Activated CD8-positive, alpha-beta memory T cell treated with anti-CD3 and anti-CD28 coated beads, Interleukin-2, amount 50 U/mL, for 24 hours (primary cell): ENCODE results near the gene NGEF.
"Not testable (repeated sequence)": the region's sequence is repeated elsewhere in the genome, so short reads cannot be mapped to it uniquely, and the experiment has no call there.

ENCODE experiments used
- DNase-seq: peaks from one replicate; pipeline ENCODE4 v3.0.0-alpha.2; 2020; ENCODE audit errors: extremely low read depth

Gene NGEF

GRCh38 chr2:233013027-233013461 lies at the start of gene NGEF:
NGEF (minus strand) TSS chr2:233013256; CDS start chr2:232974890, 38,366 bp downstream.
- no peak for DNase-seq

- no peak for DNase-seq
Observed at GRCh38 chr2:233062451-233062850, 49.4 kb upstream of the NGEF start.

GRCh38 chr2:233061591-233062450 lies 48.8 kb upstream of the NGEF start:
- DNase-seq, result no peak

- no peak for DNase-seq
Observed at GRCh38 chr2:233060980-233061590, 48.0 kb upstream of the NGEF start.

GRCh38 chr2:233060501-233060979 lies 47.5 kb upstream of the NGEF start:
- DNase-seq, result no peak

GRCh38 chr2:233059797-233060500 lies 46.9 kb upstream of the NGEF start, which contains the start of gene INPP5D:
INPP5D (plus strand) TSS chr2:233060342; CDS start chr2:233060479, 137 bp downstream.
- DNase-seq, result no peak

GRCh38 chr2:233059547-233059796 lies 46.4 kb upstream of the NGEF start:
- DNase-seq, result no peak

- DNase-seq, result no peak
Observed at GRCh38 chr2:233058717-233059546, 45.9 kb upstream of the NGEF start.

GRCh38 chr2:233056961-233057605 lies 44.0 kb upstream of the NGEF start:
- DNase-seq, result no peak

GRCh38 chr2:233055362-233055761 lies 42.3 kb upstream of the NGEF start:
- DNase-seq, result no peak

GRCh38 chr2:233053928-233054784 lies 41.1 kb upstream of the NGEF start:
- no peak for DNase-seq

GRCh38 chr2:233052517-233052916 lies 39.5 kb upstream of the NGEF start:
- DNase-seq, result not testable (repeated sequence)

- no peak for DNase-seq
Observed at GRCh38 chr2:233051241-233052149, 38.4 kb upstream of the NGEF start.

GRCh38 chr2:233049194-233049761 lies 36.2 kb upstream of the NGEF start:
- no peak for DNase-seq

- no peak for DNase-seq
Observed at GRCh38 chr2:233048569-233049193, 35.6 kb upstream of the NGEF start.

- DNase-seq, result no peak
Observed at GRCh38 chr2:233047667-233048066, 34.6 kb upstream of the NGEF start.

GRCh38 chr2:233047206-233047605 lies 34.1 kb upstream of the NGEF start:
- DNase-seq, result no peak

- DNase-seq, result no peak
Observed at GRCh38 chr2:233044974-233045605, 32.0 kb upstream of the NGEF start.
